Loucy (cell line): ENCODE results near the gene RASAL1.

Experiments used
- EZH2phosphoT487 ChIP-seq: fragments of 200-600 bp; IDR thresholded peaks from 2 replicates; pipeline ENCODE4 v1.6.1; 2018; ENCODE audit warnings: antibody characterized with exemption, mild to moderate bottlenecking, moderate library complexity, borderline replicate concordance
- TF ChIP-seq, protein P1 (sequence below): fragments of 200-600 bp; sonication (generic); conservative IDR thresholded peaks from 2 replicates; pipeline ENCODE4 v1.5.1; 2014; ENCODE audit warnings: mild to moderate bottlenecking, antibody characterized with exemption, low read length

DNA sequence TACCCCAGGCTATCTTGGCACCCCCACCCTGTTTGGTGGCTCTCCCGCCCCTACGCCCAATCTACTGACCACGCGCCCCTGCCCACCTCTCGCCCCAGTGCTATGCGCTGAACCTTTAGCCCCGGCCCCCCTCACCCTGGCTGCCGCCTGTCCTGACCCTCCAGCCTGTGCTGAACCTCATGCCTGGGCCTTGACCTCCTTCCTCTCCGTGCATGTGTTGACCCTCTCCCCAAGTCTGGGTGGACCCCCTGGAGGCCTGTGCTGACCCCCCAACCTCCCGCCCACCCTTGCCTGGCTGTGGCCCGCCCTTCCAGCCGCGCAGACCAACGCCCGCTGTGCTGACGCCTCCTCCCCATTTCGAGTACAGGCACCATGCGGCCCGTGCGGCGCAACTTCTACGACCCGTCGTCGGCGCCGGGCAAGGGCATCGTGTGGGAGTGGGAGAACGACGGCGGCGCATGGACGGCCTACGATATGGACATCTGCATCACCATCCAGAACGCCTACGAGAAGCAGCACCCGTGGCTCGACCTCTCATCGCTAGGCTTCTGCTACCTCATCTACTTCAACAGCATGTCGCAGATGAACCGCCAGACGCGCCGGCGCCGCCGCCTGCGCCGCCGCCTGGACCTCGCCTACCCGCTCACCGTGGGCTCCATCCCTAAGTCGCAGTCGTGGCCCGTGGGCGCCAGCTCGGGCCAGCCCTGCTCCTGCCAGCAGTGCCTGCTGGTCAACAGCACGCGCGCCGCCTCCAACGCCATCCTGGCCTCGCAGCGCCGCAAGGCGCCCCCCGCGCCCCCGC, 58.3 kb downstream of the RASAL1 start:
- TF ChIP-seq, protein P1, sequence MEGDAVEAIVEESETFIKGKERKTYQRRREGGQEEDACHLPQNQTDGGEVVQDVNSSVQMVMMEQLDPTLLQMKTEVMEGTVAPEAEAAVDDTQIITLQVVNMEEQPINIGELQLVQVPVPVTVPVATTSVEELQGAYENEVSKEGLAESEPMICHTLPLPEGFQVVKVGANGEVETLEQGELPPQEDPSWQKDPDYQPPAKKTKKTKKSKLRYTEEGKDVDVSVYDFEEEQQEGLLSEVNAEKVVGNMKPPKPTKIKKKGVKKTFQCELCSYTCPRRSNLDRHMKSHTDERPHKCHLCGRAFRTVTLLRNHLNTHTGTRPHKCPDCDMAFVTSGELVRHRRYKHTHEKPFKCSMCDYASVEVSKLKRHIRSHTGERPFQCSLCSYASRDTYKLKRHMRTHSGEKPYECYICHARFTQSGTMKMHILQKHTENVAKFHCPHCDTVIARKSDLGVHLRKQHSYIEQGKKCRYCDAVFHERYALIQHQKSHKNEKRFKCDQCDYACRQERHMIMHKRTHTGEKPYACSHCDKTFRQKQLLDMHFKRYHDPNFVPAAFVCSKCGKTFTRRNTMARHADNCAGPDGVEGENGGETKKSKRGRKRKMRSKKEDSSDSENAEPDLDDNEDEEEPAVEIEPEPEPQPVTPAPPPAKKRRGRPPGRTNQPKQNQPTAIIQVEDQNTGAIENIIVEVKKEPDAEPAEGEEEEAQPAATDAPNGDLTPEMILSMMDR: no peak
- no peak for TF ChIP-seq EZH2phosphoT487
